Spinal cord (tissue), 10 donors: Measurements from ENCODE around the gene WNT7B. TPM values are rescaled to one million over a fixed set of nuclear protein-coding genes. Genes with fewer than 3 reads are reported as not detected.

Experiments
- DNase-seq, 6 donors: peaks; one replicate each; pipeline versions ENCODE4 v3.0.0 to v3.0.0-alpha.2; 2013 to 2015; ENCODE audit warnings: low spot score in 6 of 6, low read depth in 4 of 6
- H3K27ac ChIP-seq: one replicate; pipeline ENCODE4 v1.5.1; 2013; ENCODE audit warnings: low read depth, low read length, control low read depth
- H3K27me3 ChIP-seq: one replicate; pipeline ENCODE4 v1.6.1; 2013; ENCODE audit warnings: low read length; ENCODE audit not compliant: control insufficient read depth, insufficient read depth
- H3K36me3 ChIP-seq: one replicate; pipeline ENCODE4 v1.6.1; 2013; ENCODE audit warnings: low read length; ENCODE audit not compliant: control insufficient read depth, insufficient read depth
- H3K4me1 ChIP-seq: one replicate; pipeline ENCODE4 v1.6.1; 2013; ENCODE audit warnings: low read length; ENCODE audit not compliant: control insufficient read depth, insufficient read depth
- H3K4me3 ChIP-seq: one replicate; pipeline ENCODE4 v1.5.1; 2013; ENCODE audit warnings: low read depth, low read length, control low read depth
- H3K9me3 ChIP-seq: one replicate; pipeline ENCODE4 v1.6.1; 2013; ENCODE audit warnings: low read length; ENCODE audit not compliant: control insufficient read depth, insufficient read depth
- WGBS: methylation state at CpG from one replicate; pipeline ENCODE4 v1.1.5; 2013; ENCODE audit warnings: missing lambda C conversion rate; ENCODE audit not compliant: insufficient coverage; 5-methylcytosine and 5-hydroxymethylcytosine counted together
- polyA plus RNA-seq, 2 donors: library from polyadenylated mRNA; unstranded; fragments of 120-200 nt; gene quantifications; one replicate each; pipeline ENCODE4 v1.2.1, GENCODE V29; 2013; ENCODE audit not compliant: insufficient read length in 2 of 2
- total RNA-seq, 2 donors: library from RNA; depleted of rRNA in 1 of 2; stranded (reverse); fragments of 120-200 nt in 1 of 2; fragments of >200 nt in 1 of 2; gene quantifications; one replicate each; pipeline versions ENCODE4 v1.2.3 to v1.2.4, GENCODE V29; 2013 to 2014
- donor health status: healthy.

The WNT7B gene
- total and polyA plus RNA-seq, 4 donors: 2.6 to 24.9 (median 13.3) TPM

- H3K27ac ChIP-seq: no peak overlapping the region
These were observed 28.8 kb downstream of the WNT7B start for GRCh38 chr22:45948081-45948648.

DNA sequence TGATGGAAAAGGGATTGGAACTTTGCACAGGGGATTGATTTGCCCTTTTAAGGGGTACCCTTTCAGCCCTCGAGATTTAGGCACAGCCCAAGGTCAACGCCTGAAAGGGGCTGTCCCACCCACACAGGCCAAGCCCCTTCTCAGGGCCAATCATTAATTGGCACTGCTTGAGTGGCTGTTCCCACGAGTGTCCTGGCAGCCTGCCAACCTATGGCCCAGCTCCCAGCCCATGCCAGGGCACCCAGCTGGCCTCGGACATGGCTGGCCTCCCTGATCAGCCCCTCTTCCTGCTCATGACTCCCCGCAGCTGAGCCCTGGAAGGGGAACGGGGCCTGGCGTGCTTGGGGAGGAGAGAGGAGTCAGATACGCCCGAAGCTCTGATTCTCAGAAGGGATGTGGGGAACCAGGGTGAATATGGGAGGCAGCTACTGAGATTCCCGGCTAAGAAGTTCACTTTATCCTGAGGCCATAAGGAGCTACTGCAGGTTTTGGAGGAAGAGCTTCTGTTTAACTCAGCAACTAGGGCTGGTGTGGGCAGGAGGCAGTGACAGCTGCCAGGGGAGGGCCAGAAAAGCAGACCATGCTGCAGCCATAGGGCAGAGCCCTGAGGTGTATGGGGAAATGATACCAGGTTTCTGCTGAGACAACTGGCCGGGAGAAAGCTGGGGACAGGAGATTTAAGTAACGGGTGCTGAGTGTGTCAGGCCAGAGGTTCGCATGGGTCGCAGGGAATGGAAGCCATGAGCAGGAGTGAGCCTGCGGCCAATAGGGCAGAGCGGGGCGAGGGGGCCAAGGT, 30.0 kb downstream of the WNT7B start:
- Histone ChIP-seq H3K36me3 (peaks cover 59% of the 10 kb centered on the region), H3K27ac (peak overlapping the region; percentile 15), H3K9me3 (no peaks in the 10 kb centered on the region), H3K4me3 (no peak overlapping the region), H3K27me3 (no peaks in the 10 kb centered on the region), H3K4me1 (peaks cover 45% of the 10 kb centered on the region)
- 65% methylated on average over 12 of the region's 17 CpGs for WGBS
- DNase-seq: peak in 2 of 6 donors; percentile 57 to 68

More at GRCh38 chr22:45948081-45948648, 28.8 kb downstream of the WNT7B start:
- H3K36me3 ChIP-seq: peaks cover 54% of the 10 kb centered on the region
- H3K4me3 ChIP-seq: no peak overlapping the region
- H3K4me1 ChIP-seq: peaks cover 57% of the 10 kb centered on the region
- WGBS: 52% methylated on average over 21 of the region's 21 CpGs
- H3K9me3 ChIP-seq: no peaks in the 10 kb centered on the region
- DNase-seq: peak in 2 of 6 donors; percentile 41 to 53
- no peaks in the 10 kb centered on the region for H3K27me3 ChIP-seq

- 81% methylated on average over 18 of the region's 18 CpGs for WGBS
- no peak overlapping the region for H3K27ac ChIP-seq
- H3K36me3 ChIP-seq: peaks cover 69% of the 10 kb centered on the region
- no peaks in the 10 kb centered on the region for H3K9me3 ChIP-seq
- H3K27me3 ChIP-seq: no peaks in the 10 kb centered on the region
- H3K4me3 ChIP-seq: no peak overlapping the region
- DNase-seq: no peak
- peaks cover 43% of the 10 kb centered on the region for H3K4me1 ChIP-seq
These were observed 31.3 kb downstream of the WNT7B start for GRCh38 chr22:45945621-45946106.

DNA sequence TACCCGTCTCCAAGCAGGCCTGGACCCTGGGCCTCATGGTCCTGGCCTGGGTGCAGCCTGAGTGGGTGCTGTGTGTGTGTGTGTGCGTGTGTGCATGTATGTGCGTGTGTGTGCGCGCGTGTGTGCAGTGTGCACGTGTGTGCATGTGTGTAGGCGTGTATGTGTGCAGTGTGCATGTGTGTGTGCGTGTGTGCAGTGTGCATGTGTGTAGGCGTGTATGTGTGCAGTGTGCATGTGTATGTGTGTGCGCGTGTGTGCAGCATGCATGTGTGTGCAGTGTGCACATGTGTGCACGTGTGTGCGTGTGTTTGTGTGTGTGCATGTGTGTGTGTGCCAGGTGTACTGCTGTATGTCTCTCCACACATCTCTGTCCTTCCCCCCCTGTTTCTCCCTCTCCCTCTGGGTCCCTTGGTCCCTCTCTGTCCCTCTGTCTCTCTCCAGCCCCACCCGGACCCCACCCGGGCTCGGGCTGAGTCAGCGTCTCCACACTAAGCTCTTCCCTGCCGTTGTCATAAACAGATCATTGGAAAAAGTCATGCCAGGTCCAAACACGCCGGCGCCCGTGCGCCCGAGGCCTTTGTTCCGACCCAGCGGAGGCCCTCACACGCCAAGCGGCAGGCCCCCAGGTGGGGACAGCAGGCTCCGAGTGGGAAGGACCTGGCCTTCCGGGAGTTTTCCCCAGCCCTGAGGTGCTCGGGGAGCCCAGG, 34.0 kb downstream of the WNT7B start:
- peaks cover 18% of the 10 kb centered on the region for H3K4me1 ChIP-seq
- 86% methylated on average over 27 of the region's 32 CpGs for WGBS
- DNase-seq: no peak

DNA sequence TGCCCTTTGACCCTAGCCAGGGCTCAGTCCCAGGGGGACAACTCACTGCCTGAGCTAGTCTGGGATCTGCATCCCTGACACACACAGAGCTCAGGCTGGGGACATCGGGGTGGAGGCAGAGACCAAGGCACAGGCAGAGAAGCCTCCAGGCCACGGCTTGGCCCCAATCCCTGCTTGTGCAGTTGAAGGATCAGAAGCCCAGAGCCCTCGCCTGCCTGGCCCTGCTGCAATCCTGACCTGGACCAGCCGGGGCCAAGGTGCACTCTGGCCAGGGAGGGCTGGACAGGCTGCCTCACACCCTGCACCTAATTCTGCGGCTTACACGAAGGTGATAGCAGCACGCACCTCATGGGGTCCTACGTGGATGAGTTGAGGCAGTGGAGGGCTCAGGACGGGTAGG, 34.6 kb downstream of the WNT7B start:
- WGBS: 88% methylated on average over 7 of the region's 9 CpGs
- Histone ChIP-seq H3K36me3 (peaks cover 57% of the 10 kb centered on the region), H3K9me3 (peaks cover 2% of the 10 kb centered on the region), H3K4me1 (peaks cover 12% of the 10 kb centered on the region), H3K27me3 (no peaks in the 10 kb centered on the region), H3K27ac (no peak overlapping the region), H3K4me3 (no peak overlapping the region)
- DNase-seq: no peak

More for the DNA sequence above, 34.0 kb downstream of the WNT7B start:
- Histone ChIP-seq H3K27ac (no peak overlapping the region), H3K4me3 (no peak overlapping the region), H3K27me3 (no peaks in the 10 kb centered on the region), H3K9me3 (peaks cover 2% of the 10 kb centered on the region), H3K36me3 (peaks cover 61% of the 10 kb centered on the region)

DNA sequence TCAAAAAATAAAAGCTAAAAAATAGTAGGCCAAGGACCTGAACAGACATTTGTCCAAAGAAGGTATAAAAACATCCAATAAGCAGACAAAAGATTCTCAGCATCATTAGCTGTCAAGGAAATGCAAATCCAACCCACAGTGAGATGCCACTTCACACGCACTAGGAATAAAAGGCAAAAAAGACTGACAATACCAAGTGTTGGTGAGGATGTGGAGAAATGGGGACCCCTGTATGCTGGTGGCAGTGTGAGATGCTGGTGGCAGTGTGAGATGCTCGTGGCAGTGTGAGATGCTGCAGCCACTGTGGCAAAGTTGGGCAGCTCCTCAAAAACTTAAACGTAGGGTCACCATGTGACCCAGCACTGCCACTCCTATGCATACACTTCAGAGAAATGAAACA, 38.0 kb downstream of the WNT7B start:
- no peak for DNase-seq
- no peak overlapping the region for H3K27ac ChIP-seq
- H3K36me3 ChIP-seq: peaks cover 49% of the 10 kb centered on the region
- no peak overlapping the region for H3K4me3 ChIP-seq
- no peaks in the 10 kb centered on the region for H3K27me3 ChIP-seq
- H3K9me3 ChIP-seq: peaks cover 2% of the 10 kb centered on the region
- H3K4me1 ChIP-seq: peaks cover 15% of the 10 kb centered on the region
- WGBS: no CpG with 5 or more reads among the region's 3 CpGs

DNA sequence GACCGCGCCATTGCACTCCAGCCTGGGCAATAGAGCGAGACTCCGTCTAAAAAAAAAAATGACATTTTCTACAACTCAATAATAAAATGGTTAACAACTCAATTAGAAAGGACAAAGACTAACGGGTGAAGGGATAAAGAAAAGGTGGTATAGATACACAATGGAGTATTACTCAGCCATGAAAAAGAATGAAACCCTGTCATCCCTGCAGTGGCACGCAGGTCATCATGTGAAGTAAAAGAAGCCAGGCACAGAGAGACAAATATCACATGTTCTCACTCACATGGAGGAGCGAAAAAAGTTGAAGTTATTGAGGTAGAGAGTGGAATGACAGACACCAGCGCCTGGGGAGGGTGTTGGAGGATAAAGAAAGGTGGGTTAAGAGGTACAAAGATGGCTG, 39.0 kb downstream of the WNT7B start:
- Histone ChIP-seq H3K27ac (no peak overlapping the region), H3K27me3 (no peaks in the 10 kb centered on the region), H3K36me3 (peaks cover 49% of the 10 kb centered on the region), H3K4me3 (no peak overlapping the region), H3K9me3 (peaks cover 2% of the 10 kb centered on the region), H3K4me1 (peaks cover 18% of the 10 kb centered on the region)
- 100% methylated on average over 1 of the region's 8 CpGs for WGBS
- DNase-seq: no peak

GRCh38 chr22:45935573-45935972, 41.4 kb downstream of the WNT7B start:
- WGBS: 90% methylated on average over 2 of the region's 6 CpGs
- peaks cover 2% of the 10 kb centered on the region for H3K9me3 ChIP-seq
- peaks cover 52% of the 10 kb centered on the region for H3K36me3 ChIP-seq
- DNase-seq: no peak
- peaks cover 19% of the 10 kb centered on the region for H3K4me1 ChIP-seq
- H3K27me3 ChIP-seq: no peaks in the 10 kb centered on the region
- H3K27ac ChIP-seq: no peak overlapping the region
- H3K4me3 ChIP-seq: no peak overlapping the region

DNA sequence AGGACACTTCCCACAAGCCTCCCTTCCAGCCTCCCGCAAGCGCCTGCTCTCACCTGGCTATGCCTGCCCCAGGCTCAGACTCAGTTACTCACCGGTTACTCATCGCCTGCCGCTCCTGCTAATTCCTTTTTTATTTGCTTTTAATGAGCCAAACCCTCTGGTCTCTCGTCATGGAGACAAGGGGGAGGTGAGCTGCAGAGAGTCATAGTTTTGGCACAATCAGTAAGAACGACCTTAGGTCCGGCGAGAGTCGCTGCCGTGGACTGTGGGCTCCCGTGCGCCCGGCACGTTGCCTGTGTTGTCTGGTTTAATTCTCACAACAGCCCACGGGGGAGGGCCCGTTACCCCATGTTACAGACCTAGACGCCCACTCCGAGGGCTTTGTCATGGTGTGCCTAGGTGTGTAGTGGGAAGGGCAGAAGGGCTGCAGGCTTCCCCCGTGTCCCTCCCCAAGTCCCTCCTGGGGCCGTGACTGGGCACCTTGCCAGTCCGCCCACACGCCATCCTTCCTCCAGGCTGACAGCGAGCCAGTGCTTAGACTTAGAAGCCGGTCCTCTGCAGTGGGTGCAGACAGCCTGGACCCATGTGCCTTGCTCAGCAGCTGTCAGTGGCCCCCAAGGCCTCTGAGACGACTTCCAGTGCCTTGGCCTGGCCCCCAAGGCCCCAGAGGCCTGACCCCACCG, 42.2 kb downstream of the WNT7B start:
- H3K4me3 ChIP-seq: no peak overlapping the region
- H3K27me3 ChIP-seq: no peaks in the 10 kb centered on the region
- H3K4me1 ChIP-seq: peaks cover 19% of the 10 kb centered on the region
- peaks cover 53% of the 10 kb centered on the region for H3K36me3 ChIP-seq
- peaks cover 2% of the 10 kb centered on the region for H3K9me3 ChIP-seq
- DNase-seq: peak in 1 of 6 donors; percentile 59
- H3K27ac ChIP-seq: no peak overlapping the region
- 42% methylated on average over 17 of the region's 27 CpGs for whole genome bisulfite sequencing
